GM12878 (cell line): Measurements from ENCODE around the gene LYL1. TPM values are rescaled to one million over a fixed set of nuclear protein-coding genes. Genes with fewer than 3 reads are reported as not detected.

Experiments
- CHD1 ChIP-seq: IDR thresholded peaks from 2 replicates; pipeline ENCODE4 v1.6.1; 2012; ENCODE audit warnings: low read depth, low read length, improper control_type of control experiment
- FOXK2 ChIP-seq: fragments of 450-650 bp; IDR thresholded peaks from 2 replicates; pipeline ENCODE4 v1.6.1; 2017; ENCODE audit warnings: mild to moderate bottlenecking, moderate library complexity
- IRF4 ChIP-seq: IDR thresholded peaks from 2 replicates; pipeline ENCODE4 v1.6.1; 2011; ENCODE audit warnings: low read depth, low read length
- MEF2B ChIP-seq: fragments of 450-650 bp; IDR thresholded peaks from 2 replicates; pipeline ENCODE4 v1.6.1; 2018; ENCODE audit warnings: mild to moderate bottlenecking, moderate library complexity; ENCODE audit not compliant: partially characterized antibody, poor library complexity, severe bottlenecking
- TAF1 ChIP-seq: IDR thresholded peaks from 2 replicates; pipeline ENCODE4 v1.6.1; 2011; ENCODE audit warnings: mild to moderate bottlenecking, low read depth, low read length, borderline replicate concordance
- TCF3 ChIP-seq: IDR thresholded peaks from 2 replicates; pipeline ENCODE4 v1.6.1; 2012; ENCODE audit warnings: low read depth, mild to moderate bottlenecking, low read length, borderline replicate concordance; ENCODE audit not compliant: insufficient read depth
- ZBTB11 ChIP-seq: fragments of 450-650 bp; formaldehyde crosslinking; IDR thresholded peaks from 2 replicates; pipeline ENCODE4 v1.5.0; 2022; ENCODE audit warnings: mild to moderate bottlenecking, missing genetic modification characterization
- ZBTB40 ChIP-seq: fragments of 450-650 bp; IDR thresholded peaks from 2 replicates; pipeline ENCODE4 v1.6.1; 2016; ENCODE audit warnings: mild to moderate bottlenecking, moderate library complexity, borderline replicate concordance
- ZNF207 ChIP-seq: fragments of 450-650 bp; IDR thresholded peaks from 2 replicates; pipeline ENCODE4 v1.6.1; 2014; ENCODE audit warnings: antibody characterized with exemption, mild to moderate bottlenecking, borderline replicate concordance
- ZNF687 ChIP-seq: fragments of 450-650 bp; IDR thresholded peaks from 2 replicates; pipeline ENCODE4 v1.6.1; 2017; ENCODE audit warnings: mild to moderate bottlenecking, moderate library complexity
- ZSCAN29 ChIP-seq: fragments of 450-650 bp; IDR thresholded peaks from 2 replicates; pipeline ENCODE4 v1.6.1; 2017; ENCODE audit warnings: mild to moderate bottlenecking, moderate library complexity
- polyA plus RNA-seq, 11 experiments: library from polyadenylated mRNA; depleted of rRNA in 4 of 11; unstranded in 6 of 11; stranded (reverse) in 5 of 11; fragments of >200 nt; fragmentation: Nextera tagmentation in 4 of 11; fragmentation: Illumina TruSeq in 1 of 11; extraction: Ambion mirVana in 4 of 11; extraction: Trizol in 1 of 11; gene quantifications; 1 replicate in 1 of 11; 2 replicates in 10 of 11; pipeline versions ENCODE4 v1.2.1 to v1.2.3, GENCODE V29; 2011 to 2016; ENCODE audit warnings: inconsistent platforms in 2 of 11, missing spikeins in 2 of 11, low read depth in 1 of 11
- total RNA-seq, 4 experiments: library from RNA; depleted of rRNA in 3 of 4; stranded (reverse); fragments of >200 nt in 3 of 4; fragmentation: Illumina TruSeq in 1 of 4; extraction: Trizol in 1 of 4; gene quantifications; 2 replicates each; pipeline versions ENCODE4 v1.2.1 to v1.2.3, GENCODE V29; 2013 to 2021

LYL1 gene
- total and polyA plus RNA-seq, 10 of the 15 experiments (the other 5 are each of a cell fraction or from before 2014, with no cell fraction given) = 0.10 to 34.8 (median 4.4) TPM

GRCh38 chr19:13089857-13090507 is 12.7 kb downstream of the LYL1 start (continued):
- TF ChIP-seq ZNF687 (no peak), MEF2B (no peak), ZNF207 (no peak), ZBTB40 (no peak), TCF3 (no peak), CHD1 (no peak), IRF4 (no peak), TAF1 (no peak), FOXK2 (no peak), ZBTB11 (CRISPR knock-in tag) (no peak), ZSCAN29 (no peak)
